GM12874 (cell line): ENCODE results near the gene PACS1.

Source experiments
- TF ChIP-seq, protein P1 (sequence below): IDR thresholded peaks from 2 replicates; pipeline ENCODE4 v1.5.1; 2011; ENCODE audit warnings: low read depth, mild to moderate bottlenecking, control low read depth, low read length, moderate library complexity; ENCODE audit not compliant: insufficient read depth

The PACS1 gene

DNA sequence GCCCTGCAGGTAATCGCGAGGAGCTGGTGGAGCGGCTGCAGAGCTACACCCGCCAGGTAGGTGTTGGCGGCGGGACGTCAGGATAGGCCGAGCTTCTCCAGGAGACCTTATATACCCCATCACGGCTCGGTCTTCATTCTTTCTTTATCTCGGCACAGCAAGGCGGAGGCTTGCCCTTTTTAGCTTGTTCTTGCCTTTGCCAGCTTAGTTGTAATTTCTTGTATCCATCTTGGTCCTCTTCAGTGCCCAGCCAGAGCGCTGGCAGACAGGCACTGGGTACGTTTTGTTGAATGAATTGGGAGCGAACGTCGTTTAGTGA lies 17.4 kb upstream of the PACS1 start:
- TF ChIP-seq, protein P1, sequence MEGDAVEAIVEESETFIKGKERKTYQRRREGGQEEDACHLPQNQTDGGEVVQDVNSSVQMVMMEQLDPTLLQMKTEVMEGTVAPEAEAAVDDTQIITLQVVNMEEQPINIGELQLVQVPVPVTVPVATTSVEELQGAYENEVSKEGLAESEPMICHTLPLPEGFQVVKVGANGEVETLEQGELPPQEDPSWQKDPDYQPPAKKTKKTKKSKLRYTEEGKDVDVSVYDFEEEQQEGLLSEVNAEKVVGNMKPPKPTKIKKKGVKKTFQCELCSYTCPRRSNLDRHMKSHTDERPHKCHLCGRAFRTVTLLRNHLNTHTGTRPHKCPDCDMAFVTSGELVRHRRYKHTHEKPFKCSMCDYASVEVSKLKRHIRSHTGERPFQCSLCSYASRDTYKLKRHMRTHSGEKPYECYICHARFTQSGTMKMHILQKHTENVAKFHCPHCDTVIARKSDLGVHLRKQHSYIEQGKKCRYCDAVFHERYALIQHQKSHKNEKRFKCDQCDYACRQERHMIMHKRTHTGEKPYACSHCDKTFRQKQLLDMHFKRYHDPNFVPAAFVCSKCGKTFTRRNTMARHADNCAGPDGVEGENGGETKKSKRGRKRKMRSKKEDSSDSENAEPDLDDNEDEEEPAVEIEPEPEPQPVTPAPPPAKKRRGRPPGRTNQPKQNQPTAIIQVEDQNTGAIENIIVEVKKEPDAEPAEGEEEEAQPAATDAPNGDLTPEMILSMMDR: no peak

DNA sequence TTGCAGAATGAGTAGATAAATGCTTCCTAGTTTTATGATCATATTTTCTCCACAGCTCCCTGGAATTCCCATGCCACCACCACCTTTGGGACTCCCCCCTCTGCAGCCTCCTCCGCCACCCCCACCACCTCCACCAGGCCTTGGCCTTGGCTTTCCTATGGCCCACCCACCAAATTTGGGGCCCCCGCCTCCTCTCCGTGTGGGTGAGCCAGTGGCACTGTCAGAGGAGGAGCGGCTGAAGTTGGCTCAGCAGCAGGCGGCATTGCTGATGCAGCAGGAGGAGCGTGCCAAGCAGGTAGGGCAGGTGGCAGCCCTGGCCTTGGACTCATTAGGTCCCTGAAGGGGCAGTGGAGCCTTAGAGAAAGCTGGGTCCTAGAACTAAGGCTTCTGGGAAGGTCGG lies 15.1 kb upstream of the PACS1 start:
- TF ChIP-seq, protein P1: no peak

- TF ChIP-seq, protein P1: no peak
These were observed 13.6 kb upstream of the PACS1 start for GRCh38 chr11:66056501-66056900.

DNA sequence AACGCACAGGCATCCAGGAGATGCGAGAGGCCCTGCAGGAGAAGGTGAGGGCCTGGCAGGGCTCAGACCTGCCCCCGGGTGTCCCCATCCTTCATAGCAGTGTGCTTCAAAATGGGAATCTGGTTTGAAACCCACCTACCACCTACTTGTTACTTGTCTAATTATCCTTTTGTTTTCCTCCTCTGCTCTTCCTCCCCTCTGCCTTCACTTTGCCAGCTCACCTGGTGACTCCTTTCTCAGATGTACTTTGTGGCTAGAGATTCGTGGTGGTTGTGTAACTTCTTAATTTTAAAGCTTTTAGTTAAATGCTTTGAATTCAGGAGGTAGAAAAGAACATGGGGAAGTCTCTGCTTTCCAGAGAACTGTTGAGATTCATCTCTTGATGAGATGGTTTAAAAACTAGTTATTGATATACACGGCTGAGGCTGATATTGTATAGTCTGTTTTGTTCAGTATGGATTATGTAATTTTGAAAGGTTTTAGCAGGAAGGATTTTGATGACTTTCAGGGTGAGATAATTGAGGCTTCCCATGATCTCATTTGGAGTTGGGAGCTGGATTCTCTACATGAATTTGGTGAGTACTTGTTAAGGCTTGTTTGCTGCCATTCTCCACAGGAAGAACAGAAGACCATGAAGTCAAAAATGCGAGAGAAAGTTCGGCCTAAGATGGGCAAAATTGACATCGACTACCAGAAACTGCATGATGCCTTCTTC lies 9.9 kb upstream of the PACS1 start:
- TF ChIP-seq, protein P1: no peak

DNA sequence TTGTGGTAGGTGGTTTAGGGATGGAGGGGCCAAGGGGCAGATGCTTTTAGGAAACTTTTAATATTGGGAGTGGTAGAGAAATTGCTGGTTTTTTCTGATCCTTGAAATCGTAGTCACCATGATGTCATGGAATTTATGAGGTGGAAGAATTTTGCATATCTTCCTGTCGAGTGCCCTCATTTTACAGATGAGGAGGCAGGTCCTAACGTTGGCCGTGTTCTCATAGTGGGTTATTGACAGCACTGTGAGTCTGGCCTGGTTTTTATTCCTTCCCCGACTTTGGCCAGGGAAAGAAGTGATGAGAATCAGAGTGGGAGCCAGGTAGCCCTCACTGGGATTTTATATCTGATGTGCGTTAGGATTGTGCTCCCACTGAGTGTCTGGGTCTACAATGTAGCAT lies 8.8 kb upstream of the PACS1 start:
- TF ChIP-seq, protein P1: no peak

- TF ChIP-seq, protein P1: no peak
These were observed 7.7 kb upstream of the PACS1 start for GRCh38 chr11:66062408-66062807.

DNA sequence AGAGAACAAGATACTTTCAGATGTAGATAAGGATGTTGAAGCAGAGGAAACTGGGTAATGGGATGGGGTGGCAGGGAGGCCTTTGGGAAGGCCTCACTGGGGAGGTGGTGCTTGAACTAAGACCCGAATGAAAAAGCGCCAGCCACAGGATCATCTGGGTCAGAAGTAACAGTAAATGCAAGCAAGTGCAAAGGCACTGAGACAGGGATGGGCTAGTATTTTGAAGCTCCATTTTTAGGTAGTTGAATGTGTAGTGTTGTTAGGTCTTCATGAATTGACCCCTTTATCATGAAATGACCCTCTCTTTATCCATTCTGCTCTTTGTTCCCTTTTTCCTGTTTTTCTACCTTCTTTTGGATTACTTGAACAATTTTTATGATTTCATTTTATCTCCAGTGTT lies 6.2 kb upstream of the PACS1 start:
- TF ChIP-seq, protein P1: no peak
